CD4-positive, alpha-beta T cell (primary cell): ENCODE measurements around the gene NUB1. TPM values are rescaled to one million over a fixed set of nuclear protein-coding genes. Genes with fewer than 3 reads are reported as not detected.

ENCODE experiments used
- ATAC-seq: fragments of 200-7000 bp; cut with Tn5 transposase; one replicate; pipeline ENCODE4 v1.10.0; 2022; ENCODE audit warnings: mild to moderate bottlenecking; ENCODE audit not compliant: poor library complexity
- CTCF ChIA-PET: fragments of 350-600 bp; sonication (Branson Sonifier 250); formaldehyde crosslinking; loops from one replicate; lab custom pipeline; 2021; ENCODE audit warnings: antibody characterized with exemption, inconsistent platforms; lab: Charles Lee
- POLR2A ChIA-PET: fragments of 350-600 bp; sonication (Branson Sonifier 250); formaldehyde crosslinking; loops from one replicate; lab custom pipeline; 2021; ENCODE audit warnings: antibody characterized with exemption, inconsistent platforms; lab: Charles Lee
- DNase-seq, 14 experiments: peaks; one replicate each; pipeline ENCODE4 v3.0.0-alpha.2; 2013 to 2020; ENCODE audit warnings: mixed read lengths in 2 of 14
- H3K27ac ChIP-seq, 2 donors: one replicate each; pipeline versions ENCODE4 v1.5.1 to v1.7.0; 2013; ENCODE audit warnings: low read length in 2 of 2, low read depth in 1 of 2, mild to moderate bottlenecking in 1 of 2
- H3K27me3 ChIP-seq, 2 experiments: 1 replicate in 1 of 2; 2 replicates in 1 of 2; pipeline versions ENCODE4 v1.6.1 to v1.7.0; 2013; ENCODE audit warnings: low read length in 2 of 2, control low read depth in 1 of 2, mild to moderate bottlenecking in 1 of 2, moderate library complexity in 1 of 2; ENCODE audit not compliant: insufficient read depth in 2 of 2, control insufficient read depth in 1 of 2
- H3K36me3 ChIP-seq: one replicate; pipeline ENCODE4 v1.6.1; 2013; ENCODE audit warnings: low read length, control low read depth; ENCODE audit not compliant: insufficient read depth
- H3K4me1 ChIP-seq: one replicate; pipeline ENCODE4 v1.6.1; 2013; ENCODE audit warnings: low read length, control low read depth; ENCODE audit not compliant: insufficient read depth
- H3K4me3 ChIP-seq: one replicate; pipeline ENCODE4 v1.5.1; 2013; ENCODE audit warnings: mild to moderate bottlenecking, low read length, moderate library complexity
- H3K9me3 ChIP-seq, 2 experiments: 1 replicate in 1 of 2; 2 replicates in 1 of 2; pipeline versions ENCODE4 v1.6.1 to v1.7.0; 2013; ENCODE audit warnings: low read length in 2 of 2, mild to moderate bottlenecking in 2 of 2, control low read depth in 1 of 2, moderate library complexity in 1 of 2; ENCODE audit not compliant: control insufficient read depth in 1 of 2, insufficient read depth in 1 of 2
- H3K27ac Mint-ChIP-seq: one replicate; pipeline ENCODE4 v1.8.0; 2020; ENCODE audit warnings: mixed read lengths
- H3K27me3 Mint-ChIP-seq: one replicate; pipeline ENCODE4 v1.8.0; 2021; ENCODE audit warnings: mixed read lengths
- H3K36me3 Mint-ChIP-seq: one replicate; pipeline ENCODE4 v1.8.0; 2021; ENCODE audit warnings: low read depth, mixed read lengths
- H3K4me1 Mint-ChIP-seq: one replicate; pipeline ENCODE4 v1.8.0; 2021; ENCODE audit warnings: low read depth, mixed read lengths
- H3K4me3 Mint-ChIP-seq: one replicate; pipeline ENCODE4 v1.8.0; 2020; ENCODE audit warnings: mild to moderate bottlenecking, mixed read lengths
- H3K9me3 Mint-ChIP-seq: one replicate; pipeline ENCODE4 v1.8.0; 2020; ENCODE audit warnings: mixed read lengths
- intact Hi-C, 2 experiments: fragments of 100-400 bp; cut with DNase I in 1 of 2; cut with micrococcal nuclease in 1 of 2; formaldehyde crosslinking; loops; one replicate each; pipeline versions ENCODE4 v1.15.1 to v1.9.0; 2023 to 2025; cut with DNase I, micrococcal nuclease
- total RNA-seq, 174 experiments: library from RNA in 2 of 174; stranded (reverse) in 2 of 174; gene quantifications; one replicate each; pipeline ENCODE4 v1.2.3 and lab custom pipeline; 2021 to 2026
- TF ChIP-seq, protein P1 (sequence below): fragments of 200-600 bp; IDR thresholded peaks from one replicate; pipeline ENCODE4 v1.8.0; 2022; ENCODE audit warnings: antibody characterized with exemption, mild to moderate bottlenecking

The NUB1 gene
- total RNA-seq, 2 experiments from 2014 or later: 86.0 to 90.4 TPM

DNA sequence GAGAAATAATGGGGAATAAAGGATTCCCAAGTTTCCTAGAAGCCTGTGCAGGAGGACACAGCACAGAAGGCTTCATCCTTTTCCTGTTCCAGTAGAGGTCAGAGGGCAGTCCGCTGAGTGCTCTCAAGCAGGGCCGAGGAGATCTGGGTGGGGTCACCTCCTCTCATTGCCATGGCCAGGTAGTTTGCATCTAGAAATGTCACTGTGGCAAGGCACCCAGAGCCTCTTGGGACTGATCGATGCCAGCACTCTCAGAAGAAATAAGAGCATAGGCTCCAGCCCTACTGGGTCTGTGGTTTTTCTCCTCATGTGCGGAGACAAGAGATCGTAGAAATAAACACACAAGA is 7.9 kb downstream of the NUB1 start:
- Mint-ChIP-seq H3K4me1 (peaks cover 68% of the 10 kb centered on the region), H3K27ac (peak overlapping the region; percentile 94), H3K27me3 (no peaks in the 10 kb centered on the region), H3K36me3 (peaks cover 71% of the 10 kb centered on the region), H3K4me3 (peak overlapping the region; percentile 86), H3K9me3 (no peaks in the 10 kb centered on the region)
- ATAC-seq: peak; percentile 42
- POLR2A ChIA-PET: interaction anchor here (1.0 to 5.0 kb wide), 5 partner anchors 9 to 80 kb away, joined by 3 to 65 read pairs (median 6); partner anchors contain the start of gene NUB1
- CTCF ChIA-PET: interaction anchor here (0.7 to 6.2 kb wide), 12 partner anchors 8 to 265 kb away, joined by 3 to 83 read pairs (median 4); partner anchors contain the start of genes CHPF2, NUB1 and RHEB
- peak overlapping the region; percentile 90 to 93 for H3K27ac ChIP-seq
- TF ChIP-seq, protein P1, sequence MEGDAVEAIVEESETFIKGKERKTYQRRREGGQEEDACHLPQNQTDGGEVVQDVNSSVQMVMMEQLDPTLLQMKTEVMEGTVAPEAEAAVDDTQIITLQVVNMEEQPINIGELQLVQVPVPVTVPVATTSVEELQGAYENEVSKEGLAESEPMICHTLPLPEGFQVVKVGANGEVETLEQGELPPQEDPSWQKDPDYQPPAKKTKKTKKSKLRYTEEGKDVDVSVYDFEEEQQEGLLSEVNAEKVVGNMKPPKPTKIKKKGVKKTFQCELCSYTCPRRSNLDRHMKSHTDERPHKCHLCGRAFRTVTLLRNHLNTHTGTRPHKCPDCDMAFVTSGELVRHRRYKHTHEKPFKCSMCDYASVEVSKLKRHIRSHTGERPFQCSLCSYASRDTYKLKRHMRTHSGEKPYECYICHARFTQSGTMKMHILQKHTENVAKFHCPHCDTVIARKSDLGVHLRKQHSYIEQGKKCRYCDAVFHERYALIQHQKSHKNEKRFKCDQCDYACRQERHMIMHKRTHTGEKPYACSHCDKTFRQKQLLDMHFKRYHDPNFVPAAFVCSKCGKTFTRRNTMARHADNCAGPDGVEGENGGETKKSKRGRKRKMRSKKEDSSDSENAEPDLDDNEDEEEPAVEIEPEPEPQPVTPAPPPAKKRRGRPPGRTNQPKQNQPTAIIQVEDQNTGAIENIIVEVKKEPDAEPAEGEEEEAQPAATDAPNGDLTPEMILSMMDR: no peak
- no peaks in the 10 kb centered on the region for H3K9me3 ChIP-seq
- intact Hi-C loops: loop anchor here in 1 of 2 experiments (10.0 kb wide), 2 partner anchors 175 to 1325 kb away; partner anchors contain the start of gene XRCC2
- H3K36me3 ChIP-seq: peaks cover 62% of the 10 kb centered on the region
- H3K27me3 ChIP-seq: no peaks in the 10 kb centered on the region
- no peak for DNase-seq
- peak overlapping the region; percentile 60 for H3K4me3 ChIP-seq
- H3K4me1 ChIP-seq: peaks cover 51% of the 10 kb centered on the region

DNA sequence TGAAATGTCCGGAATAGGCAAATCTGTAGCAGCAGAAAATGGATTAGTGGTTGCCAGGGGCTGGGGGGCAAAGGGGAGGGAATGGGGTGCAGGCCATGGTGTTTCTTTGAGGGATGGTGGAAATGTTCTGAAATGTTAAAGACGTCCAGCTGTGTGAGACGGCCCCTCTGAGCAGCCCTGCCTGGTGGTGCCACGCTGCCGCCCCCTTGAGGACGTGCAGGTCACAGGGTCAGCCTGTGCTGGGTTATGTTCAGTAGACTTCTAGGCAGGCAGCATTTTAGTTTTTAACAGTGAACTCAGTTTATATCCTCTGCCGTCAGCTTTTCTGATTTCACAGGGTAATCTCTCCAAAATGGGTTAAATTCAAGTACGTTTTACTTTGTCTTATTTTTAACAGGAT is 9.4 kb downstream of the NUB1 start:
- Mint-ChIP-seq H3K27me3 (no peaks in the 10 kb centered on the region), H3K4me1 (peaks cover 59% of the 10 kb centered on the region), H3K9me3 (no peaks in the 10 kb centered on the region), H3K4me3 (peak overlapping the region; percentile 70), H3K27ac (peak overlapping the region; percentile 94), H3K36me3 (peaks cover 76% of the 10 kb centered on the region)
- Histone ChIP-seq H3K27ac (peak overlapping the region; percentile 60 to 93), H3K4me3 (no peak overlapping the region), H3K4me1 (peaks cover 51% of the 10 kb centered on the region), H3K36me3 (peaks cover 63% of the 10 kb centered on the region), H3K27me3 (no peaks in the 10 kb centered on the region), H3K9me3 (no peaks in the 10 kb centered on the region)
- intact Hi-C loops: loop anchor here (5.0 to 10.0 kb wide), 2 partner anchors 124 to 524 kb away; partner anchors contain the start of genes ABCF2 (in 2 of the 2) and PRKAG2 (in 1 of the 2)
- ATAC-seq (no peak), DNase-seq (peak in 7 of 14 experiments; percentile 12 to 62 (median 37))
- POLR2A ChIA-PET: interaction anchor here (0.6 to 5.0 kb wide), 9 partner anchors 10 to 97 kb away, joined by 3 to 65 read pairs (median 5); partner anchors contain the start of genes NUB1 and WDR86
- TF ChIP-seq, protein P1: no peak
- CTCF ChIA-PET: interaction anchor here (0.6 to 6.2 kb wide), 14 partner anchors 9 to 169 kb away, joined by 3 to 83 read pairs (median 5); partner anchors contain the start of genes CHPF2, NUB1 and RHEB

DNA sequence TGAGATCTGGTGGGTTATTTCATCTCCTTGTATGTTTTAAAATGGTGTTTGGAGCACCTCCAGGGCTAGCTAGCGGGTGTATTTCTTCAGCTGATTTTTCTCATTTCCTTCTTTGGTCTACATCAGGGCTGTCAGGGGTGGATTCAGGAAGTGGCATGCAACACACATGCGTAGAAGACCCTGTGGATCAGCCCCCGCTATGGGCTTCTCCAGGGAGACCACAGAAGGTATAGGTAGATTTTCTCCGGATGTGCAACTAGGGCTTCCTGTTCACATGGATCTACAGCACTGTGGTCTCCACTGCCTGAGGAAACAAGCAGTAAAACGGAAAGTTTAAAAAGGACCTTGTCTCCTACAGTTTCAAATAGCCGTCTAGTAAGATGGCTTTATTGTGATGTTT is 10.4 kb downstream of the NUB1 start:
- Mint-ChIP-seq H3K4me3 (peak overlapping the region; percentile 70), H3K27ac (peak overlapping the region; percentile 94), H3K27me3 (no peaks in the 10 kb centered on the region), H3K36me3 (peaks cover 77% of the 10 kb centered on the region), H3K9me3 (no peaks in the 10 kb centered on the region), H3K4me1 (peaks cover 53% of the 10 kb centered on the region)
- TF ChIP-seq, protein P1: no peak
- DNase-seq (peak in 12 of 14 experiments; percentile 21 to 94 (median 48)), ATAC-seq (peak; percentile 71)
- Histone ChIP-seq H3K36me3 (peaks cover 59% of the 10 kb centered on the region), H3K4me3 (peak overlapping the region; percentile 10), H3K27me3 (no peaks in the 10 kb centered on the region), H3K9me3 (no peaks in the 10 kb centered on the region), H3K4me1 (peaks cover 46% of the 10 kb centered on the region), H3K27ac (peak overlapping the region; percentile 60 to 93)
- POLR2A ChIA-PET: interaction anchor here (0.7 to 5.0 kb wide), 11 partner anchors 11 to 280 kb away, joined by 3 to 65 read pairs (median 5); partner anchors contain the start of genes ABCF2, NUB1 and WDR86
- intact Hi-C loops: loop anchor here (5.0 to 10.0 kb wide), 2 partner anchors 125 to 523 kb away; partner anchors contain the start of genes ABCF2 (in 2 of the 2) and PRKAG2 (in 1 of the 2)
- CTCF ChIA-PET: interaction anchor here (1.0 to 6.2 kb wide), 7 partner anchors 10 to 97 kb away, joined by 3 to 83 read pairs (median 6); partner anchors contain the start of gene NUB1
